Measurements from ENCODE around the gene MYO15A.

The MYO15A gene

GRCh38 chr17:18158022-18158600, 49.6 kb downstream of the MYO15A start:
- DNase-seq (ENCODE audit: low spot score), result peak; percentile 92

GRCh38 chr17:18159551-18160120, 51.1 kb downstream of the MYO15A start:
- no peak for DNase-seq (ENCODE audit: low spot score)

GRCh38 chr17:18160128-18160856, 51.7 kb downstream of the MYO15A start:
- DNase-seq (ENCODE audit: low spot score), result no peak

DNA sequence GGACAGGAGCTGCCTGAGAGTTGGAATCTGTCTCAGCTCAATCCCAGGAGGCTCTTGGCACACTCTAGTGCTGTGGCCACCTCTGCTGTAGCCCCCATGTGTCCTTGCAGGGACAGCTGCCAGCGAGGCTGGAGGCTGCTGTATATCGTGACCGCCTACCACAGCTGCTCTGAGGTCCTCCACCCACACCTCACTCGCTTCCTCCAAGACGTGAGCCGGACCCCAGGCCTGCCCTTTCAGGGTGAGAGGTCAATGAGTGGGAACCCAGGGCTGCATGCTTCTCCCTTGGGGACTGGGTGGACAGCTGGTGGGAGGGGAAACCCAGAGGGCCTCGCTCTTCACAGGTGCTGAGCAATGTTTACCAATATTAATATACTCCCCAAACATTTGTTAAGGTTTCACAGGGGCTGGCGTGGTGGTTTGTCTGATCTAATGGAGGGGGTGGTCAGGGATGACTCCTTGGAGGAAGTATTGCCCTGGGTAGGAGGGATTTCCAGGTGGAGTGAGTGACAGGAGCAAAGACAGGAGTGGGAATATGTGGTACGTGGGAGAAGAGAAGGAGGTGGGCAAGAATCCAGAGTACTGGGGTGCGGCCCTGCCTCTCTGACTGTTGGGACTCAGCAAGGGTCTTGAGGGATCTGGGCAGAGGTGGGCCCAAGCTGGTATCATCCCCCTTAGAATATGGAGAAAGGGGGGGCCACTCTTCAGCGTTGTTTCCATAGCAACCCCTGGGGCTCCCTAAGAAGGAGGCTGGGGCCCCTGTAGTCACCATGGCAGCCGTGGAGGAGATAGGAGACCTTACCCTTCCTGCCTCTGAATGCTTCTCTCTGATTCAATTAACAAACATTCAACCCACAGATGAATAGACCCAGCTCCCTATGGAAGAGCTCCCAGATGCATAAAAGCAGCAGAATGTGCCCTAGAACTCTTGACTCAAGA, 52.9 kb downstream of the MYO15A start:
- DNase-seq (ENCODE audit: low spot score), result no peak

DNA sequence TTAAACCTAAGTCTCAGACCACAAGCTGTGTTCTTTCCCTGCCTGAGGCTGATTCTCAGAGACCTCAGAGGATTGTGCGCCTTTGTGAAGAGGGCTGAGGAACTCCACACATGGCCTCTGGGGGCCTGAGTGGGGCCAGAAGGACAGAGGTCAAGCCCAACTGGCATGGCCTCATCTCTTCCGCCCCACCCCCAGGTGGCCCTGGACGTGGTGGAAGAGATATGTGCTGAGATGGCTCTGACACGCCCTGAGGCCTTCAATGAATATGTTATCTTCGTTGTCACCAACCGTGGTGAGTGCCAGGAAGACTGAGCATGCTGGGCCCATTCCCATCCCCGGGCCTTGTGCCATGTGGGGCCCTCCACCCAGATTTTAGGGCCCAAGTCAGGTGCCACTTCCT, 55.0 kb downstream of the MYO15A start:
- DNase-seq (ENCODE audit: low spot score), result no peak

DNA sequence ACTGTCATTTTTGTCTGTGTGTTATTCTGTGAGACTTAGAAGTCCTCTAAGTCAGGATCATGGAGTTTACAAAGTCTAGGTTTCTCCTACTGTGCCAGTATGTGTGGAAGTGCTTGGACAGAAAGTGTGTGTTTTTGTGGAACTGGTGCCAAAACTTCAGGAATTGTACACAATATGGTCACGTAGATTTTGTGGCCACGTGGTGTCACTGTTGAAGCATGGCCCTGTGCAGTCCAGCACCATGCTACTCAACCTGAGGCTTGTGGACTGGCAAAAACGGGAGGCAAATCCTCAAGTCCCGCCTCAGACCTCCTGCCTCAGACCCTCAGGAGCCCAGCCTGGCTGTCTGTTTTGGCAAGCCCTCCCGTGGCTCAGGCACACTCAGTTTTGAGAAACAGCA, 58.3 kb downstream of the MYO15A start:
- DNase-seq (ENCODE audit: low spot score), result no peak

- no peak for DNase-seq (ENCODE audit: low spot score)
Observed at GRCh38 chr17:18167421-18167820, 58.9 kb downstream of the MYO15A start.

DNA sequence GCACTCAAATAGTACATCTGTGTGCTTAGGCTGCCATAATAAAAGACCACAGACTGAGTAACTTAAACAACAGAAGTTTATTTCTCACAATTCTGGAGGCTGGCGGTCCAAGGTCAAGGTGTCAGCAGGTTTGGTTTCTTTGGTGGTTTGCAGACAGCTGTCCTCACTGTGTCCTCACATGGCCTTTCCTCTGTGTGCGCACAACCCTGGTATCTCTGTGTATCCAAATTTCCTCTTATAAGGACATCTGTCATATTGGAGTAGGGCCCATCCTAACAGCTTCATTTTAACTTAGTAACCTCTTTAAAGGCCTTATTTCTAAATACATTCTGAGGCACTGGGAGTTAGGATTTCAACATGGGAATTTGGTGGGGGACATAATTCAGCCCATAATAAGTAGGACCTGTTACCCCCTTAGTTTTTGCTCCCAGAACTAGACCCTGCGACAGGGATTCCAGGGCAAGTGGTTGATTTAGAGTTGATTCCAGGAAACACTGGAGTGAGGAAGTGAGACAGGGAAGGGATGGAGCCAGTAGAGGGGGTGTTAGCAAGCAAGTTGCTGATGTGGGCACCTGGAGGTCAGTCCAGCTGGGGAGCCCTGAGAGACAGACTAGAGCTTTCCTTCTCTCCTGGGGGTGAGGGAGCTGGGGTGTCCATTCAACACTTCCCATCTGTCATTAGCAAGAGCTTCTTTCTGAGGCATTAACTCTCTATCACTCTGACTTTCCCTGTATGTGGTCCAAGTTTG, 64.1 kb downstream of the MYO15A start:
- no peak for DNase-seq (ENCODE audit: low spot score)

DNA sequence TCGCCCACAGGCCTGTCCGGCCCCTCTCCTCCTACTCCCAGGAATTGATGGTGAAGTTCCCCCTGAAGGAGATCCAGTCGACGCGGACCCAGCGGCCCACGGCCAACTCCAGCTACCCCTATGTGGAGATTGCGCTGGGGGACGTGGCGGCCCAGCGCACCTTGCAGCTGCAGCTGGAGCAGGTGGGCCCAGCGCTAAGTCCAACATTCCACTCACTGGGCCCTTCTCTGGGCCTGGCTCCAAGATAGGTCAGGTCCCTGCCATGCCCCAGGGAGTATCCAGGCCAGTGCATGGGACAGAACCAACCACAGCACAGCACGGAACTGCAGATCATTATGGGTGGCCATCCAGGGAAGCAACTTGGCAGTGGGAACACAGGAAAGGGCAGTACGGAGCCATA, 65.2 kb downstream of the MYO15A start:
- no peak for DNase-seq (ENCODE audit: low spot score)

DNA sequence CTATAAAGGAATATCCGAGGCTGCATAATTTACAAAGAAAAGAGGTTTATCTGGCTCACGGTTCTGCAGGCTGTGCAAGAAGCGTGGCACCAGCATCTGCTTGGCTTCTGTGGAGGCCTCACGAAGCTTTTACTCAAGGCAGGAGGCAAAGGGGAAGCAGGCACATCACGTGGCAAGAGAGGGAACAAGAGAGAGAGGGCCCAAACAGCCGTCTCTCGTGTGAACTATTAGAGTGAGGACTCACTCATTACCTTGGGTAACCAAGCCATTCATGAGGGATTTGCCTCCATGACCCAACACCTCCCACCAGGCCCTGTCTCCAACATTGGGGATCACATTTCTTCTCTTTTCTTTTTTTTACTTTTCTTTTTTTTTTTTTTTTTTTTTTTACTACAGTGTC, 67.6 kb downstream of the MYO15A start:
- DNase-seq (ENCODE audit: low spot score), result no peak

- DNase-seq (ENCODE audit: low spot score), result no peak
Observed at GRCh38 chr17:18177133-18177532, 68.6 kb downstream of the MYO15A start.

GRCh38 chr17:18177722-18178121, 69.2 kb downstream of the MYO15A start:
- no peak for DNase-seq (ENCODE audit: low spot score)

DNA sequence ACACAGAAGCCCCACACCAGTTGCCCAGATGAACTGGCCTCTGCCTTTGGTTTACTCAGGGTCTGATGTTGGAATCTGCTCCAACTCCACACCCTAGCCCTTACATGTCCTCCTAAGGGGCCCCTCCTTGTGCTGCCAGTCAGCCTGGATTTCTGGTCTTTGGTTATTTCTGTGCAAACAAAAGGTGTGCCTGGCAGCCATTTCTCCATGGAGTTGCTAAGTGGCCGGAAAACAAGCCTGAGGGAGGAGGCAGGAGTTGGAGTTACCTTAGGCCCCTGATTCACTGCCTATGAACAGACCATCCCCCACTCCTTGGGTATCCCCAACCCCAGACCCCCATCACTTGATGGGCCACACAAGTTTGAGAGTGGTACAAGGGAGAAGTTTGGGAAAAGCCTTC, 70.6 kb downstream of the MYO15A start:
- DNase-seq (ENCODE audit: low spot score), result no peak

GRCh38 chr17:18179804-18180203, 71.2 kb downstream of the MYO15A start:
- DNase-seq (ENCODE audit: low spot score), result no peak

GRCh38 chr17:18181358-18181757, 72.8 kb downstream of the MYO15A start:
- DNase-seq (ENCODE audit: low spot score), result no peak

DNA sequence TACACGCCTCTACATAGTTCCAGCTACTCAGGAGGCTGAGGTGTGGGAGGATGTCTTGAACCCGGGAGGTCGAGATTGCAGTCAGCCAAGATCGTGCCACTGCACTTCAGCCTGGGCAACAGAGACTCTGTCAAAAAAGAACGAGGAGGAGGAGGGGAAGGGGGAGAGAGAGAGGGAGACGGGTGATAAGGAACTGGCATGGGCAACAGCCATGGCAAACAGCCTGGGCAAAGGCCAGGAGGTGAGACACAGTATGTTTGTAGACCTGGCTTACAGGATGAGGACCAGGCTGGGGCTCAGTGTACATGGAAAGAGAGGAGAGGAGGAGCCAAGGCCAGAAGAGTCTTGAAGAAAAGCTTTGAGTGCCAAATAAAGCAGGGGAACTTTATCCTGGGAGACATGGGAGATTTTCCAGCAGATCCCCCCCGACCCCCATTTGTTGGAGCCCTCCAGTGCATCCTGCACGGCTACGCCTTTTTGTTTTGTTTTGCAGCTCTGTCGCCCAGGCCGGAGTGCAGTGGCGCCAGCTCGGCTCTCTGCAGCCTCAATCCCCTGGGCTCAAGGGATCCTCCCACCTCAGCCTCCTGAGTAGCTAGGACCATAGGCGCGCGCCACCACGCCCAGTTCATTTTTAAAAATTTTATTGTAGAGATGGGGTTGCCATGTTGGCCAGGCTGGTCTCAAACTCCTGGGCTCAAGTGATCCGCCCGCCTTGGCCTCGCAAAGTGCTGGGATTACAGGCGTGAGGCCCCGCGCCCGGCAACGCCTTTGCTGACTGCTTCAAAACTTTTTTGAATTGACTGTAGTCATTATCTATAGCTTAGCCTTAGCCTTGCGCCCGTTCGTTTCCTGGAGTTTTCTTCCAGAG, 73.8 kb downstream of the MYO15A start:
- no peak for DNase-seq (ENCODE audit: low spot score)

GRCh38 chr17:18182978-18183333, 74.4 kb downstream of the MYO15A start:
- peak; percentile 83 for DNase-seq (ENCODE audit: low spot score)

DNA sequence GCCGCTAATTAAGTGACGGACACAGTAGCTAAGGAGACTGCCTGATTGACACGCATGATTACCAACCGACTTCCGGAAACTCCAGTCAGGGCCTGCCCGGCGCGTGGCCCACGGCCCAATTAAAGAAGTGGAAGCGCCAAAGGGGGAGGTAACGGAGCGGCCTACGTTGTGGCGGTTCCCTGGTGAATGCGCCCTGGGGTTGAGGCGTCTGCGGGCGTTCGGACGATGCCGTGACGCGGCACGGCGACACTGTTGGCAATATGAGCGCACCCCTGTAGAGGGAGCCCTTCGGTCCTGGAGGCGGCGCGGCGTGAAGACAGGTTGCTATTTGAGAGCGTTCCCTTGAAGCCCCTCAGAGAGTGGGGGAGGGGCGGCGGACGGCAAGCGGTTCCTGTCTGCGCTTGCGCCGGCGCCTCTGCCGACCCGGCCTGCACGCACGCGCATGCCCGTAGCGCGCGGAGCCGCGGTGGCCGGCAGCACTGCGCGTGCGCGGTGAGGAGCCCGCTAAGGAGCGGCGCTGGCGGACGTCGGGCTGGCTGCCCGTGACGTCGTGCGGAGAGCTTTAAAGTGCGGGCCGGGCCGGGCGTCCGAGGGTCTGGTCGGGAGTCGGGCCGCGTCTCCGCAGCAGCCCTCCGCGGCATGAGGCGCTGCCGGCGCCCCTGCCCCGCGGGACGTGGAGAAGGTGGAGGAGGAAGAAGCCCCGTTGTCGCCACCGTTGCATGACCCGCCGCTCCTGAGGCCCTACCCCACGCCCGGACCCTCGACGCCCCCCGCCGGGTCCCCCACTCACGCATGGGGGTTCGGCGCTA, 75.0 kb downstream of the MYO15A start, which contains the start of gene ALKBH5:
ALKBH5 (plus strand) TSS at position 495 of the 809 bp plus-strand sequence. CDS start 416 bp downstream, outside the sequence.
- peak; percentile 99 for DNase-seq (ENCODE audit: low spot score)

DNA sequence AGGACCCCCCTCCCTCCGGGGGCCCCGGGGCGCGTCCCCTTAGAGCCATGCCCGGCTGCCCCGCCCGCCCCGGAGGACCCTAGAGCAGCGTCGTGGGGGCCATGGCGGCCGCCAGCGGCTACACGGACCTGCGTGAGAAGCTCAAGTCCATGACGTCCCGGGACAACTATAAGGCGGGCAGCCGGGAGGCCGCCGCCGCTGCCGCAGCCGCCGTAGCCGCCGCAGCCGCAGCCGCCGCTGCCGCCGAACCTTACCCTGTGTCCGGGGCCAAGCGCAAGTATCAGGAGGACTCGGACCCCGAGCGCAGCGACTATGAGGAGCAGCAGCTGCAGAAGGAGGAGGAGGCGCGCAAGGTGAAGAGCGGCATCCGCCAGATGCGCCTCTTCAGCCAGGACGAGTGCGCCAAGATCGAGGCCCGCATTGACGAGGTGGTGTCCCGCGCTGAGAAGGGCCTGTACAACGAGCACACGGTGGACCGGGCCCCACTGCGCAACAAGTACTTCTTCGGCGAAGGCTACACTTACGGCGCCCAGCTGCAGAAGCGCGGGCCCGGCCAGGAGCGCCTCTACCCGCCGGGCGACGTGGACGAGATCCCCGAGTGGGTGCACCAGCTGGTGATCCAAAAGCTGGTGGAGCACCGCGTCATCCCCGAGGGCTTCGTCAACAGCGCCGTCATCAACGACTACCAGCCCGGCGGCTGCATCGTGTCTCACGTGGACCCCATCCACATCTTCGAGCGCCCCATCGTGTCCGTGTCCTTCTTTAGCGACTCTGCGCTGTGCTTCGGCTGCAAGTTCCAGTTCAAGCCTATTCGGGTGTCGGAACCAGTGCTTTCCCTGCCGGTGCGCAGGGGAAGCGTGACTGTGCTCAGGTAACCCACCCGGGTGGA, 75.8 kb downstream of the MYO15A start:
- DNase-seq (ENCODE audit: low spot score), result peak; percentile 69
